Heart left ventricle (tissue), 16 donors: ENCODE measurements around the gene FUT3. TPM values are rescaled to one million over a fixed set of nuclear protein-coding genes. Genes with fewer than 3 reads are reported as not detected.

ENCODE experiments used
- ATAC-seq, 4 donors: fragments of 200-7000 bp; cut with Tn5 transposase; one replicate each; pipeline ENCODE4 v1.9.1; 2020 to 2022; ENCODE audit warnings: moderate library complexity in 4 of 4, mild to moderate bottlenecking in 3 of 4, moderate number of reproducible peaks in 1 of 4
- DNase-seq, 5 donors: peaks; one replicate each; pipeline ENCODE4 v3.0.0-alpha.2; 2020
- H3K27ac ChIP-seq, 12 donors: fragments of 200-600 bp; sonication (generic) in 4 of 12; one replicate each; pipeline versions ENCODE4 v1.5.0 to v1.8.0; 2016 to 2022; ENCODE audit warnings: mild to moderate bottlenecking in 2 of 12
- H3K27me3 ChIP-seq, 9 donors: fragments of 200-600 bp; sonication (generic) in 2 of 9; one replicate each; pipeline versions ENCODE4 v1.5.1 to v1.8.0; 2016 to 2022; ENCODE audit warnings: mild to moderate bottlenecking in 3 of 9
- H3K36me3 ChIP-seq, 9 donors: fragments of 200-600 bp; sonication (generic) in 2 of 9; one replicate each; pipeline versions ENCODE4 v1.5.0 to v1.8.0; 2018 to 2022; ENCODE audit warnings: mild to moderate bottlenecking in 2 of 9
- H3K4me1 ChIP-seq, 12 donors: fragments of 200-600 bp; sonication (generic) in 4 of 12; one replicate each; pipeline versions ENCODE4 v1.5.0 to v1.8.0; 2016 to 2022; ENCODE audit warnings: mild to moderate bottlenecking in 3 of 12
- H3K4me3 ChIP-seq, 12 donors: fragments of 200-600 bp; sonication (generic) in 4 of 12; one replicate each; pipeline versions ENCODE4 v1.5.0 to v1.8.0; 2017 to 2022; ENCODE audit warnings: mild to moderate bottlenecking in 9 of 12, moderate library complexity in 4 of 12
- H3K9me3 ChIP-seq, 12 donors: fragments of 200-600 bp; sonication (generic) in 4 of 12; one replicate each; pipeline versions ENCODE4 v1.5.0 to v1.8.0; 2016 to 2022; ENCODE audit warnings: mild to moderate bottlenecking in 1 of 12
- POLR2A ChIP-seq, 2 donors: fragments of 450-650 bp; IDR thresholded peaks; one replicate each; pipeline ENCODE4 v1.6.1; 2017; ENCODE audit warnings: antibody characterized with exemption in 2 of 2, mild to moderate bottlenecking in 2 of 2, moderate library complexity in 2 of 2
- WGBS, 4 donors: extraction: QIAGEN DNeasy Blood & Tissue Kit in 2 of 4; methylation state at CpG; one replicate each; pipeline versions ENCODE4 v1.1.5 to v1.1.7; 2013 to 2018; 5-methylcytosine and 5-hydroxymethylcytosine counted together
- intact Hi-C, 10 donors: fragments of 100-400 bp; cut with DNase I; formaldehyde crosslinking; loops; one replicate each; pipeline versions ENCODE4 v1.11.1 to v1.14.2; 2022
- polyA plus RNA-seq, 2 donors: library from polyadenylated mRNA; stranded (reverse); fragments of 200-250 nt; gene quantifications; one replicate each; pipeline ENCODE4 v1.2.3, GENCODE V29; 2013
- total RNA-seq, 9 donors: library from RNA; depleted of rRNA in 2 of 9; stranded (reverse); fragments of >200 nt in 2 of 9; fragmentation: NEBNext Ultra II Directional in 3 of 9; extraction: Animal tissue kit (Norgen Biotek cat#: 25700) in 3 of 9; gene quantifications; one replicate each; pipeline versions ENCODE4 v1.1.0 to v1.2.4, GENCODE V29; 2016 to 2023
- TF ChIP-seq, protein P1 (sequence below), 12 donors: fragments of 200-600 bp; sonication (generic) in 4 of 12; IDR thresholded peaks; one replicate each; pipeline versions ENCODE4 v1.5.0 to v1.8.0; 2018 to 2022; ENCODE audit warnings: antibody characterized with exemption in 12 of 12, mild to moderate bottlenecking in 5 of 12
- donor health status: ischemic (EF 13 %, LVEDD 7.1; RV severe dilation, severe dysfunction).
- donor health status: healthy with polysubstance abuse.
- donor health status: DM: no; HTN: yes; CAD: no.
- donor health status: DM: no; HTN: no; CAD: no.
- donor health status: ischemic (EF 25% LVEDD 6.9; RV normal size, moderate dysfunction).
- donor health status: ischemic (EF 25% LVEDD 5.7; RV mildly dilated, moderate dysfunction).
- donor health status: healthy.
- donor health status: DM: yes; HTN: yes; CAD: no.
- donor health status: ischemic (EF 35%, LVEDD 5.7; RV mildly dilated, moderate dysfunction).
- donor health status: nonischemic (EF 11% LVEDD 7.7; RV severe dilation, severe dysfunction).
- donor health status: DM: yes; HTN: yes; CAD: no.
- donor health status: PGD.
- donor health status: ischemic (EF 29% LVEDD 5.4; RV normal size, mild dysfunction).
- donor health status: nonischemic (EF 23%, LVEDD 6.1; RV moderate dilation, normal function).

The FUT3 gene
- total and polyA plus RNA-seq, 11 donors, result 0.07 TPM; not detected in 10

DNA sequence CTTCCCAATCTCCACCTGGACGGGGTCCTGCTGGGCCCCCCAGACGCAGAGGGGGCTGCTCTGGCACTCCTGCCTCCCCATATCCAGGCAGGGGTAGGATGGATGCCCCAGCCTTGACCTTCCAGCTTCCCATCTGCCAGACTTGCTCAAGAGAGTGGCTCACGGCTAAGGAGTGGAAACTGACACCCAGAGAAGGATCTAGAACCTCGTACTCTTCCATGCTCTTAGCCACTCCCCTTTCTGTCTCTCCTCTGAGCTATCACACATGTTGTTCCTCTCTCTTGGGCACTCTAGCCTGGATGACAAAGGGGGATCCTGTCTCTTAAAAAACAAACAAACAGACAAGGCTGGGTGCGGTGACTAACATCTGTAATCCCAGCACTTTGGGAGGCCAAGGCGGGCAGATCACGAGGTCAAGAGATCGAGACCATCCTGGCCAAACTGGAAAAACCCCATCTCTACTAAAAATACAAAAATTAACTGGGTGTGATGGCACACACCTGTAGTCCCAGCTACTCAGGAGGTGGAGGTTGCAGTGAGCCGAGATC, 31.2 kb upstream of the FUT3 start:
- ATAC-seq, result no peak
- intact Hi-C loops, result no loop called here
- H3K4me1 ChIP-seq, result peaks cover 0 to 14% (median 9%) of the 10 kb centered on the region in 12 donors

DNA sequence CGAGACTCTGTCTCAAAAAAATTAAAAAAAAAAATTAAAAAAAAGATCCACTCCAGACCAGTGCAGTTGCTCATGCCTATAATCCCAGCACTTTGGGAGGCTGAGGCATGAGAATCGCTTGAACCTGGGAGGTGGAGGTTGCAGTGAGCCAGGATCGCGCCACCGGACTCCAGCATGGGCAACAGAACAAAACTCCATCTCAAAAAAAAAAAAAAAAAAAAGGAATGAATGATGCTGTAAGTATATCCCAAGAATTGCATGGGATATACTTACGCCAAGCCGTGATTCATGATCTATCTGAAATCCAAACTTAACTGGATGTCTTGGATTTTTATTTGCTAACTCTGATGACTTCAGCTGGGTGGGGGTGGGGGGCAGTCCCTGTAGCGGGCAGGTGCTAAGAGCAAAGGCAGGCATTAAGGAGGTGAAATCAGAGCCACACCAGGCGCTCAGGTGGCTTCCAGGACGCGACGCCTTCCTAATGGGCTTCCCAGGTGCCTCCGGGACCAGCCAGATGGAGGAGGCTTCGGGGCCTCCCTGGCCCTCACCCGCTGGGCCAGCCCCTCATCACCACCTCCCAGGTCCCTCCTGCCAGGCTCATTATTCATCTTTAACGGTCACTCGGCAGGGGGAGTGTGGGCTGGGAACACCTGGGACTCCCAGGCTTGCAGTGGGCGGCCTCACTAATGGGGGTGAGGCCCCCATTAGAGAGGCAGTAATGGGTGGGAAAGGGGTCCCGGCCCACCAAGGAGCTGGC, 30.5 kb upstream of the FUT3 start:
- Histone ChIP-seq H3K4me1 (peaks cover 0 to 14% (median 9%) of the 10 kb centered on the region in 12 donors), H3K36me3 (no peaks in the 10 kb centered on the region), H3K4me3 (no peak overlapping the region), H3K27ac (peak overlapping the region in 2 of 12 donors; percentile 72 to 80), H3K27me3 (peaks cover 0 to 12% (median 0%) of the 10 kb centered on the region in 9 donors), H3K9me3 (no peaks in the 10 kb centered on the region)
- DNase-seq (no peak), ATAC-seq (peak in 1 of 4 donors; percentile 2)
- intact Hi-C loops, result no loop called here
- 65 to 73% (median 70%) methylated on average over 19 of the region's 19 CpGs for WGBS, 4 donors
- no peak for TF ChIP-seq POLR2A (IDR thresholded peaks at IDR 0.05)
- TF ChIP-seq, protein P1, sequence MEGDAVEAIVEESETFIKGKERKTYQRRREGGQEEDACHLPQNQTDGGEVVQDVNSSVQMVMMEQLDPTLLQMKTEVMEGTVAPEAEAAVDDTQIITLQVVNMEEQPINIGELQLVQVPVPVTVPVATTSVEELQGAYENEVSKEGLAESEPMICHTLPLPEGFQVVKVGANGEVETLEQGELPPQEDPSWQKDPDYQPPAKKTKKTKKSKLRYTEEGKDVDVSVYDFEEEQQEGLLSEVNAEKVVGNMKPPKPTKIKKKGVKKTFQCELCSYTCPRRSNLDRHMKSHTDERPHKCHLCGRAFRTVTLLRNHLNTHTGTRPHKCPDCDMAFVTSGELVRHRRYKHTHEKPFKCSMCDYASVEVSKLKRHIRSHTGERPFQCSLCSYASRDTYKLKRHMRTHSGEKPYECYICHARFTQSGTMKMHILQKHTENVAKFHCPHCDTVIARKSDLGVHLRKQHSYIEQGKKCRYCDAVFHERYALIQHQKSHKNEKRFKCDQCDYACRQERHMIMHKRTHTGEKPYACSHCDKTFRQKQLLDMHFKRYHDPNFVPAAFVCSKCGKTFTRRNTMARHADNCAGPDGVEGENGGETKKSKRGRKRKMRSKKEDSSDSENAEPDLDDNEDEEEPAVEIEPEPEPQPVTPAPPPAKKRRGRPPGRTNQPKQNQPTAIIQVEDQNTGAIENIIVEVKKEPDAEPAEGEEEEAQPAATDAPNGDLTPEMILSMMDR (IDR thresholded peaks at IDR 0.05), result no peak

More for the DNA sequence above, 31.2 kb upstream of the FUT3 start:
- WGBS, 4 donors, result 63 to 73% (median 71%) methylated on average over 9 of the region's 9 CpGs
- H3K27ac ChIP-seq, result peak overlapping the region in 1 of 12 donors; percentile 80
- peaks cover 0 to 12% (median 0%) of the 10 kb centered on the region in 9 donors for H3K27me3 ChIP-seq
- no peak for DNase-seq
- H3K9me3 ChIP-seq, result no peaks in the 10 kb centered on the region
- H3K36me3 ChIP-seq, result no peaks in the 10 kb centered on the region
- H3K4me3 ChIP-seq, result no peak overlapping the region
- no peak for TF ChIP-seq POLR2A (IDR thresholded peaks at IDR 0.05)
- TF ChIP-seq, protein P1 (IDR thresholded peaks at IDR 0.05), result no peak

DNA sequence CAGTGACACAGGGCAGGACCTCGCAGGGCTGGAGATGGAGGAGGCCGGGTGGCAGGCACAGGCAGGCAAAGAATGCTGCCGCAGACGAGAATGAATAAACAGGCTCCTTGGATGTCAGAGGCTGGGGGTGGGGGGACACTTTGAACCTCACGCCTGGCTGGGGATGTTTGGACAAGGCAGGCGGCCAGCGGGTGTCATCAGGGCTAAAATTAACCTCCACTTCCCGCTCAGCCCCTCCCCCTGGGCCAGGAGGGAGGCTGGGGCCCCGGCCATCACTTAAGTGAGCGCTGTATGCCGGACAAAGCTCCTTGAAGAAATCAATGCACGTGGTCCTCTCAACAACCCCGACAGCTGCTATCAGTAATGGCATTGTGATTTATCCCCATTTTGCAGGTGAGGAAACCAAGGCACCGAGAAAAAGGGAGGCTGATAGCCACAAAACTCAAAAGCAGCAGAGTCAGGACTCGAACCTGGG, 29.4 kb upstream of the FUT3 start:
- DNase-seq, result peak; percentile 77 to 89 (median 81)
- Histone ChIP-seq H3K4me3 (no peak overlapping the region), H3K27ac (peak overlapping the region in 8 of 12 donors; percentile 20 to 80 (median 68)), H3K27me3 (peaks cover 0 to 12% (median 0%) of the 10 kb centered on the region in 9 donors), H3K9me3 (no peaks in the 10 kb centered on the region), H3K4me1 (peaks cover 0 to 14% (median 9%) of the 10 kb centered on the region in 12 donors), H3K36me3 (no peaks in the 10 kb centered on the region)
- 9 to 12% (median 10%) methylated on average over 8 to 15 of the region's 15 CpGs for WGBS, 4 donors
- peak; percentile 89 to 98 (median 92) for ATAC-seq
- TF ChIP-seq POLR2A (IDR thresholded peaks at IDR 0.05), result no peak
- TF ChIP-seq, protein P1 (IDR thresholded peaks at IDR 0.05), result no peak
- intact Hi-C loops, result no loop called here

DNA sequence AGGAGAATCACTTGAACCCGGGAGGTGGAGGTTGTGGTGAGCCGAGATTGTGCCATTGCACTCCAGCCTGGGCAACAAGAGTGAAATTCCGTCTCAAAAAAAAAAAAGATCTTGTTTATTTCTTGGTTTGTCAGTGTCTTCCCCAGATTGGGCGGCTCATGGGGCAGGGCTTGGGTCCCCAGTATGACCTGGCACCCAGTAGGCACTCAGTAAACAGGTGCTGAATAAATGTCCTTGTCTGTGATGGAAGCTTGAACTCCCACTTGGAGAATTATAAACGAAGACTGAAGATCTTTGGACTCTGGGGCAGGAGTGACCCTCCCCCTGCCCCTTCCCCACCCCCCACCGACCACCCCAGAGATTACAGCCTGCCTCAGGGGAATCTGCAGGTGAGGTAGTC, 28.9 kb upstream of the FUT3 start:
- intact Hi-C loops, result no loop called here
- peak overlapping the region in 7 of 12 donors; percentile 32 to 80 (median 69) for H3K27ac ChIP-seq

More for the DNA sequence above, 28.9 kb upstream of the FUT3 start:
- no peaks in the 10 kb centered on the region for H3K36me3 ChIP-seq
- H3K4me3 ChIP-seq, result no peak overlapping the region
- ATAC-seq (peak in 1 of 4 donors; percentile 5), DNase-seq (no peak)
- H3K9me3 ChIP-seq, result no peaks in the 10 kb centered on the region
- 43 to 51% (median 46%) methylated on average over 6 of the region's 6 CpGs for WGBS, 4 donors
- H3K4me1 ChIP-seq, result peaks cover 0 to 14% (median 9%) of the 10 kb centered on the region in 12 donors
- TF ChIP-seq, protein P1 (IDR thresholded peaks at IDR 0.05), result no peak
- no peak for TF ChIP-seq POLR2A (IDR thresholded peaks at IDR 0.05)
- peaks cover 0 to 12% (median 0%) of the 10 kb centered on the region in 9 donors for H3K27me3 ChIP-seq
